ENCODE results near the gene RPS6KA2. TPM values are rescaled to one million over a fixed set of nuclear protein-coding genes. Genes with fewer than 3 reads are reported as not detected.

The RPS6KA2 gene
- total RNA-seq, 4 donors from 2014 or later = 55.4 to 119 (median 76.4) TPM

DNA sequence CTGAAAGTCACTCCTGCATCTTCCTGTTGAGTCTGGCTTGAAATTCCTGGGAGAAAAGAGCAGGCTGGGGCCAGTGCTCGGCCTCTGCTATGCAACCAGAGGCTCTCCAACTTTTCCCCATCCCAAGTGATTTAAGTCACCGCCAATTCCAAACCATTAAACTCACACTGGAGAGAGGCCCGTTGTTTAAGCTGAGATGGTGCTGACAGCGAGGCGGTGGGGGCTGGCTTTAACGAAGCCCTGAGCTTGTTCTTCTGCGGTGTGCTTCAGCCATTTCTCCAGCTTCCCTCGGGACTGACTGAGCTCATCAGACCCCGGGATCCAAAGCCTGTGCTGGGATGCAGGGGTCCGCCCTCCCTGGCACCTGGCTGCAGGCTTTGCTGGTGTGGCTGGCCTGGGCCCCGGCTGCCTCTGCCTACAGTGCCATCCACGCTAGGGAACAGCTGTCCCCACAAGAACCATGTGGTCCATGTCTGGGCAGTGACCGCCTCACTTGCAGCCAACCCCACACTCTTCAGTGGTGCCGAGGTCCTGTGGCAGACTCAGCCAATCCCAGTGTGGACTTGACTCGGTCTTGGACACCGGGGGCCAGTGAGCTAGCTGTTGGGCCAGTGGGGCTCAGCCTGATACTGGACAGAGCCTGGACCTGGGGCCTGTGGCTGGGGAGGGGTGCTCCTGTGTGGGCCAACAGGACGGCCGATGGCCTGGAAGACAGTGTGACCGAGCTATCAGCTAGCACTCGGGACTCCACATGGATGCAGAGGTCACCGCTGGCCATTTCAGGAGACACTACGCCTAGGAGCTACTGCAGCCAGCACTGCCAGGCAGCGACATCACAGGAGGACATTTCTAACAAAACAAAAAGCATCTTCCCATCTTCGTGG is 61.7 kb downstream of the RPS6KA2 start:
- H3K27ac ChIP-seq = no peak overlapping the region
- 51 to 86% methylated on average over 4 to 9 of the region's 24 CpGs for WGBS, 2 donors (ENCODE audit: low coverage in 1 of 2)

DNA sequence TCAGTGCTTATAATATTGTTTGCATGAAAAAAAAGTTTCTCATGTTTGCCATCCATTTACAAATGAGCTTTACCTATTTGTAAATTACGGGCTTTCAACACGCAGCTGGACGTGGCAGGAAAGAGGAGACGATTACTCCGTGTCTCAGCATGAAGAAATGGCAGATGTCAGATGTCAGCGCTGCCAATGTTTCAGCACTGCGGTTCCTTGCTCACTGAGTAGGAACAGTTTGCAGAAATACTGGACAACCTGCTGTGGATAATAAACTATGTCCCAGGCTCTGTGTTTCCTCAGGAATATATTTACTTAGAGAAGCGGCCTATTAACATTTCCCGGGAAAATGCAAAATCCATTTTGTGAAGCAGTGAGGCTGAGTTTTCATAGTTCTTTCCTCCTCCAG is 63.2 kb downstream of the RPS6KA2 start:
- WGBS, 2 donors (ENCODE audit: low coverage in 1 of 2) = 77 to 95% methylated on average over 8 to 9 of the region's 9 CpGs
- H3K4me1 ChIP-seq = no peaks in the 10 kb centered on the region
- no peak overlapping the region for H3K27ac ChIP-seq
- peaks cover 0 to 18% of the 10 kb centered on the region in 2 donors for H3K36me3 ChIP-seq
- ATAC-seq = no peak
- TF ChIP-seq POLR2A (IDR thresholded peaks at IDR 0.05) (no peak), POLR2AphosphoS5 (IDR thresholded peaks at IDR 0.05) (no peak), EP300 (IDR thresholded peaks at IDR 0.05) (no peak)
- TF ChIP-seq, protein P1, sequence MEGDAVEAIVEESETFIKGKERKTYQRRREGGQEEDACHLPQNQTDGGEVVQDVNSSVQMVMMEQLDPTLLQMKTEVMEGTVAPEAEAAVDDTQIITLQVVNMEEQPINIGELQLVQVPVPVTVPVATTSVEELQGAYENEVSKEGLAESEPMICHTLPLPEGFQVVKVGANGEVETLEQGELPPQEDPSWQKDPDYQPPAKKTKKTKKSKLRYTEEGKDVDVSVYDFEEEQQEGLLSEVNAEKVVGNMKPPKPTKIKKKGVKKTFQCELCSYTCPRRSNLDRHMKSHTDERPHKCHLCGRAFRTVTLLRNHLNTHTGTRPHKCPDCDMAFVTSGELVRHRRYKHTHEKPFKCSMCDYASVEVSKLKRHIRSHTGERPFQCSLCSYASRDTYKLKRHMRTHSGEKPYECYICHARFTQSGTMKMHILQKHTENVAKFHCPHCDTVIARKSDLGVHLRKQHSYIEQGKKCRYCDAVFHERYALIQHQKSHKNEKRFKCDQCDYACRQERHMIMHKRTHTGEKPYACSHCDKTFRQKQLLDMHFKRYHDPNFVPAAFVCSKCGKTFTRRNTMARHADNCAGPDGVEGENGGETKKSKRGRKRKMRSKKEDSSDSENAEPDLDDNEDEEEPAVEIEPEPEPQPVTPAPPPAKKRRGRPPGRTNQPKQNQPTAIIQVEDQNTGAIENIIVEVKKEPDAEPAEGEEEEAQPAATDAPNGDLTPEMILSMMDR (IDR thresholded peaks at IDR 0.05) = no peak
- H3K9me3 ChIP-seq = peaks cover 0 to 19% (median 0%) of the 10 kb centered on the region in 3 donors
- no peak overlapping the region for H3K4me3 ChIP-seq
- H3K27me3 ChIP-seq = no peaks in the 10 kb centered on the region

More for the DNA sequence above, 61.7 kb downstream of the RPS6KA2 start:
- no peak for ATAC-seq
- Histone ChIP-seq H3K27me3 (no peaks in the 10 kb centered on the region), H3K4me1 (no peaks in the 10 kb centered on the region), H3K9me3 (peaks cover 0 to 4% (median 0%) of the 10 kb centered on the region in 3 donors), H3K36me3 (peaks cover 0 to 18% of the 10 kb centered on the region in 2 donors), H3K4me3 (no peak overlapping the region)
- TF ChIP-seq EP300 (IDR thresholded peaks at IDR 0.05) (no peak), POLR2AphosphoS5 (IDR thresholded peaks at IDR 0.05) (no peak), POLR2A (IDR thresholded peaks at IDR 0.05) (no peak)
- TF ChIP-seq, protein P1 (IDR thresholded peaks at IDR 0.05) = no peak

DNA sequence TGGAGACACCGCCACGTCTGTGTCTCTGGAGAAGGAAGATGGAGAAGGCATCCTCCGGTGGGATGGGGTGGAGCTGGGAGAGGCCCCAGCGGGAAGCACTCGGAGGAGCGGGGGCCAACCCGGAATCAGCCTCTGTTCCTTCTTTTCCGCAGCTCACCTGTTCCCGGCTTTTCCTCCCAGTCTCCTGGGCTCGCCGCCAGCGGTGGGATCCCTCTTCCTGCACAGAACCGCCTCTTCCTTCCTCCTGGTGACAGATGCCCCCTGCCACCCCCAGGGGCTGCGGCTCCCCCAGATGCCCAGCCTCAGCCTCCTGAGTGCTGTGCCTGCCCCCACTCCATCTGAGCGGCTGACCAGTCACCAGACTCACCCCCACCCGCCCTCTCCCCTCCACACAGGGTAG is 63.9 kb downstream of the RPS6KA2 start:
- TF ChIP-seq EP300 (IDR thresholded peaks at IDR 0.05) = no peak
- TF ChIP-seq, protein P1 (IDR thresholded peaks at IDR 0.05) = no peak
- TF ChIP-seq POLR2A (IDR thresholded peaks at IDR 0.05) = no peak
- Histone ChIP-seq H3K4me3 (no peak overlapping the region), H3K27me3 (no peaks in the 10 kb centered on the region), H3K27ac (no peak overlapping the region), H3K4me1 (no peaks in the 10 kb centered on the region), H3K9me3 (peaks cover 0 to 19% (median 0%) of the 10 kb centered on the region in 3 donors), H3K36me3 (peaks cover 0 to 18% of the 10 kb centered on the region in 2 donors)
- WGBS, 2 donors (ENCODE audit: low coverage in 1 of 2) = 82 to 100% methylated on average over 2 to 9 of the region's 16 CpGs
- no peak for ATAC-seq

DNA sequence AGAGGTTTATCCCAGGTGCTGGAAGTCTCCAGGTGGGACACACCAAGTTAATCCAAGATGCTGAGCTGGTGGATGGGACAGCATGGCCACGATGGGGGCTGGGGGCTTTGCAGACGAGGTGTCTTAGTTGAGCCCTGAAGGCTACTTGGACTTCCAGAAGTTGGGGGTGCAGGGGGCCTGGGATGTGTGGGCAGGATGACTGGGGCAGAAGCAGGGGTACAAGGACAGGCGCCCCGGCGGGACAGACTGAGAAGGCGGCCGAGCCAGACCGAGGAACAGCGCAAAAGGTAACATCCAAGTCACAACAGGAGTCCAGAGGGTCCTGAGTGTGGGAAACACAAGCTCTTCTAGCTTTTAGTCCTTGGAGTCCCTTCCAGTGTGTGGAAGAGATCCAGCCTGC is 64.3 kb downstream of the RPS6KA2 start:
- WGBS, 2 donors (ENCODE audit: low coverage in 1 of 2) = 100% methylated on average over 2 to 3 of the region's 9 CpGs

More for the DNA sequence above, 64.3 kb downstream of the RPS6KA2 start:
- no peaks in the 10 kb centered on the region for H3K27me3 ChIP-seq
- H3K4me1 ChIP-seq = no peaks in the 10 kb centered on the region
- ATAC-seq = no peak
- no peak overlapping the region for H3K27ac ChIP-seq
- no peak overlapping the region for H3K4me3 ChIP-seq
- peaks cover 0 to 18% of the 10 kb centered on the region in 2 donors for H3K36me3 ChIP-seq
- H3K9me3 ChIP-seq = peaks cover 0 to 19% (median 0%) of the 10 kb centered on the region in 3 donors
- TF ChIP-seq EP300 (IDR thresholded peaks at IDR 0.05) (no peak), POLR2A (IDR thresholded peaks at IDR 0.05) (no peak), POLR2AphosphoS5 (IDR thresholded peaks at IDR 0.05) (no peak)
- TF ChIP-seq, protein P1 (IDR thresholded peaks at IDR 0.05) = no peak

Measured in gastroesophageal sphincter (tissue), 4 donors.